Measurements from ENCODE around the gene JMY.

The JMY gene

GRCh38 chr5:79225026-79225425, 10.9 kb upstream of the JMY start:
- no peak for DNase-seq (ENCODE audit: low spot score)
- H3K4me3 ChIP-seq, result no peak overlapping the region
- TF ChIP-seq CTCF (IDR thresholded peaks at IDR 0.05), result no peak
- no peak overlapping the region for H3K27ac ChIP-seq

- Histone ChIP-seq H3K27ac (no peak overlapping the region), H3K4me3 (no peak overlapping the region)
- no peak for TF ChIP-seq CTCF (IDR thresholded peaks at IDR 0.05)
- no peak for DNase-seq (ENCODE audit: low spot score)
Observed at GRCh38 chr5:79225441-79225840, 10.5 kb upstream of the JMY start.

- no peak for DNase-seq (ENCODE audit: low spot score)
- Histone ChIP-seq H3K4me3 (no peak overlapping the region), H3K27ac (no peak overlapping the region)
- TF ChIP-seq CTCF (IDR thresholded peaks at IDR 0.05), result no peak
Observed at GRCh38 chr5:79227484-79228025, 8.4 kb upstream of the JMY start.

- Histone ChIP-seq H3K4me3 (no peak overlapping the region), H3K27ac (no peak overlapping the region)
- no peak for TF ChIP-seq CTCF (IDR thresholded peaks at IDR 0.05)
- no peak for DNase-seq (ENCODE audit: low spot score)
Observed at GRCh38 chr5:79229357-79230174, 6.4 kb upstream of the JMY start.

- TF ChIP-seq CTCF (IDR thresholded peaks at IDR 0.05), result no peak
- Histone ChIP-seq H3K4me3 (peak overlapping the region; percentile 94), H3K27ac (peak overlapping the region; percentile 60 to 90)
- no peak for DNase-seq (ENCODE audit: low spot score)
Observed at GRCh38 chr5:79235261-79235633, 684 bp upstream of the JMY start.

GRCh38 chr5:79236362-79236969, 535 bp downstream of the JMY start:
- H3K4me3 ChIP-seq, result peak overlapping the region; percentile 94
- DNase-seq (ENCODE audit: low spot score), result no peak
- TF ChIP-seq CTCF (IDR thresholded peaks at IDR 0.05), result no peak
- H3K27ac ChIP-seq, result peak overlapping the region; percentile 90
